SH-SY5Y (cell line): ENCODE data around the gene GRB10.

Experiments
- GATA2 ChIP-seq: IDR thresholded peaks from 2 replicates; pipeline ENCODE4 v1.6.1; 2011; ENCODE audit warnings: mild to moderate bottlenecking, low read depth, low read length
- GATA3 ChIP-seq: IDR thresholded peaks from 2 replicates; pipeline ENCODE4 v1.6.1; 2011; ENCODE audit warnings: low read depth, mild to moderate bottlenecking, low read length, moderate library complexity

Gene GRB10

DNA sequence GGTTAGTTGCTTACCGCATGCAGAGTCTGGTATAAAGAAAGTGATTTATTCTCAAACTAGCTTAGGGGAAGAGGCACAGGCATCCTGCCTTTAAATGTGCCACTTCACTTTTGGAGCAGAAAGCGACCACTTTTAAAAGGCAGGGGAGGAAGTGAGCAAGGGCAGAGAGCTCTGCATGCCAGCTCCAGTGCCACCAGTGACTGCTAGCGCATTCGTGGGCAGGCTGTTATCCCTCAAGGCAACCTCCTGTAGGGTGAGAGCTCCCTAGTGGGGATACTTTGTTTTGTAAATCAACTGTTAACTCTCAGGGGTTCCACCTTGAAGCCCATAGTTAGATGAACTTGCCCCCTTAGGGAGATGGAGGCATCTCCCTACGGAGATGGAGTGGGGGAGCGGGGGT is 29.4 kb upstream of the GRB10 start:
- TF ChIP-seq GATA3, result no peak
- TF ChIP-seq GATA2, result no peak

DNA sequence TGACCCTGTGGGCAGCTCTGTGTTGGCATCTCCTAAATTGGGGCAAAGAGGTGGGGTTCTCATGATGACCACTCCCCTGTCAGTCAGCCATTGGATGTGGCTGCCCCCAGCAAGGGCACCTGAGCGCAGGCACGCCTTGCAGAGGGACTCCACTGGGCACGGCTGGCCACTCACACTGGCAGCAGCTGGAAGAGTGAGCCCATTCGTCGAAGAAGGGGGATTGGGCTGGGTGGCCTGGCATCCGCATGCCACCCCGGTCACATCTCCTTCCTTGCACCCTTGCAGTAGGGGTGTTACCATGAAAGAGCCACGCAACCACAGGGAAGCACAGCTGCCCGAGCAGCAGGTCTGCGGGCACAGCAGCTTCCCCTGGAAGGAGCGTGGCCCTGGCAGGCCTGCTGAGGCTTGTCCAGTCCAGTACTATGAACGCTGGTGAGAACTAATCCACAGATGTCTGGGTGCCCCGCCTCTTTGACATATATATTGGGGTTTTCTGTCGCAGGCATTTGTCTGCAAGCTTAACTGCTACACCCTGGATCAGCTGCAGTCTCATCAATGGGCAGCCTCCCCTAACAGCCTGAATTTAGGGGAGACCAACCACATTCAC is 25.7 kb upstream of the GRB10 start:
- no peak for TF ChIP-seq GATA2
- TF ChIP-seq GATA3, result no peak

DNA sequence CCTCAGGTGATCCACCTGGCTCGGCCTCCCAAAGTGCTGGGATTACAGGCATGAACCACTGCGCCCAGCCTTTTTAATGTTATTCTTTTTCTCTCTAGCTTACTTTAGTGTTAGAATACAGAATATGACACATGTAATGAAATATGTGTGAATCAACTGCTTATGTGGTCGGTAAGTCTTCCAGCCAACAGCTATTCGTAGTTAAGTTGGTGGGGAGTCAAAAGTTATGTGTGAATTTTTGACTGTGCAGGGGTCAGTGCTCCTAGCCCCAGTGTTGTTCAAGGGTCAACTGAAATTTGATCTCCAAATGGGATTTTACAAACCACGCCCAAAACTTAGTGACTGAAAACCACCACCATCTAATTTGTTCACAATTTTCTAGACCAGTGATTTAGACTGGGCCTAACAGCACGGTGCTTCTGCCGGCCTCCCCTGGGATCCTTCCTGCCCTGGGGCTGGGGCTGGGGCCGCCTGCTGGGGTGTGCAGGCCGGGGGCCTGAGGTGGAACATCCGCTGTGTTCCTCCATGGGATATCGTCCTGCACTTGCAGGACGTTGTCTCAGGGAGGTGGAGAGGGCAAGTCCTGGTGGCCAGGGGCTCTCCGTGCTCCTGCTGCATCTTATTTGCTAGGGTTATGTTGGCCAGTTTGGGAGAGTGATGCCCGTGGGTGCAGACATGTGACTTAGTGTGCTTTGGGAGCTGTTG is 24.5 kb upstream of the GRB10 start:
- TF ChIP-seq GATA2 (no peak), GATA3 (no peak)

DNA sequence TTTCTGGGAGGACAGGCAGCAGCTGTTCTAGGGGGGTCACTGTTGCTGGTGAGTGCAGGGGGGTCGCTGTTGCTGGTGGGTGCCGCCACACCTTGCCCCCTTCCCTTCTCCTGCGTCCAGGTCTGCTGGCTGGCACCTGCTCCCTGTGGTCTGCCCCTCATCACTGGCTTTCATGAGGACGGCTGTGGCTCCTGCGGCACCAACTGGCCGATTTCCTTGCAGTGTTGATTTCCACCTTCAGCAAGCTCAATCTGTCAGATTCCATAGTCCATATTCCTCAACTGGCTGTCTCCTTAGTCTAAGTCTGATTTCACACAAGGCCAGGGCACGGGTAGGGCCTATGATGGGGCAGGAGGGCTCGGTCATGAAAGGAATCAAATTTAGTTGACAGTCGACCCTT is 23.4 kb upstream of the GRB10 start:
- TF ChIP-seq GATA3 (no peak), GATA2 (no peak)

- TF ChIP-seq GATA2 (no peak), GATA3 (no peak)
Measured at GRCh38 chr7:50805447-50806125, 22.9 kb upstream of the GRB10 start.

DNA sequence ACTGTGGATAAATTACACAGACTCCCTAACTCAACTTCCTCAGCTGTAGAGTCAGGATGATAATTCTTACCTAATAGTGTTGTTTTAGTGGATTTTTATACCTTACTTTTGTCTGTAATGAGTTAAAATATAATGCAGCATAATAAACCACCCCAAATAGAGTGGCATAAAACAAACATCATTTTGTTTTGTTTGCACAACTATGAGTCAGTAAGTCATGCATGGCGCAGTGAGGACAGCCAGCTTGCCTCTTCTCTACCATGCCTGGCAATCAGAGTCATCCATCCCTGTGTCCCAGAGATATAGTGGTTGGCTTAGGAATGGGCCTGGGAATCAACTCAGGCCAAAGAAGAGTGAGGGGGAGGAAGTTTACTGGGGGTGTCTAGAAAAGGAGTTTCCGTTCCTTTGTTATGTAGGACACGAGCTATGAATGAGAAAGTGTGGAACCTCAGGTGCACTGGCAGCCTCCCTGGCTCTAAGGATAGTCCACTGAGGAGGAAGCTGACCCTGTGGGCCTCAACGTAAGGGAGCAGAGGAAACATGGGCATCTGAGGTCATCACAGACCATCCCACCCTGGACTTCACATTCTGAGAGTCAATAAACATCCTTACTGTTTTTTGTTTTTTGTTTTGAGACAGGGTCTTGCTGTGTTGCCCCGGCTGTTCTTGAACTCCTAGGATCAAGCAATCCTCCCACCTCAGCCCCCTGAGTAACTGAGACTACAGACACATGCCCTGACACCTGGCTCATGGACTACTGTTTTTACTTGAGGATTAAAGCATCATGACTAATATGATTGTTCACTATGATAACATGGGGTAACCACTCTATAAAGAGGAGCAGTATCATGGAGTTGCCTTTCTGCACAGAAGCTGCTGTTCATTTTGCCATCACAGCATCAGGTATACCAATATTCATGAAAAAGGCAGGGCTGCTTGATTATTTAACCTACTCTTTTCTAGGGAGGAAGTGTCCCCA is 21.0 kb upstream of the GRB10 start:
- TF ChIP-seq GATA2, result no peak
- TF ChIP-seq GATA3, result no peak

- no peak for TF ChIP-seq GATA2
- no peak for TF ChIP-seq GATA3
Measured at GRCh38 chr7:50801907-50802306, 19.2 kb upstream of the GRB10 start.

DNA sequence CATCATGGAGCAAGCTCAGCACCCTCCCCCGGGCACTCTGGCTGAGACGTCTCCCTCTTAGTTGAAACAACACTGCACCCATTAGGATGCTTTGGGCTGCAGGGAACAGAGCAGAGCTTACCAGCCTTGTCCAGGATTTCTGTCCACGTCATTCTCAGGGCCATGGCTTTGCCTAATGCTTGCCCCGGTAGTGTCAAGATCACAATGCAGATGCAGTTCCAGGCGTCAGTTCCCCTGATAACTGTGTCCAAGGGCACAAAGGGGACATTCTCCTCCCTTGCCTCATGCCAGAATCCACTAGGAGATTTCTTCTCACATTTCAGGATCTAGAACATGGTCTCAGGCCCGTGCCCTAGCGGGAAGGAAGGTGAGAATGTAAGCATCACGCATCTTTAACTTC is 17.2 kb upstream of the GRB10 start:
- TF ChIP-seq GATA2 (no peak), GATA3 (no peak)

DNA sequence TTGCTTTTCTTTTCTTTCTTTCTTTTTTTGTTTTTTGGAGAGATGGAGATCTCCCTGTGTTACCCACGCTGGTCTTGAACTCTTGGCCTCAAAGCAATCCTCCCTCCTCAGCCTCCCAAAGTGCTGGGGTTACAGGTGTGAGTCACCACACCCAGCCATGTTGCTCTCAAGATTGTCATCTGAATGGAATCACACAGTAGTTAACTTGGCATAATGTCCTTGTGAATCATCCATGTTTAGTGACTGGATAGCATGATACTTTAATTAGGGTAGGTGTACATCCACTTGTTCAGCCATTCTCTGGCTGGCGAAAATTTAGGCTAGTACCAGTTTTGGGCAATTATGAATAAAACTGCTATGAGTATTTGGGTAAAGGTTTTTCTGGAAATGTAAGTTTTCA is 15.4 kb upstream of the GRB10 start:
- TF ChIP-seq GATA3 (no peak), GATA2 (no peak)

DNA sequence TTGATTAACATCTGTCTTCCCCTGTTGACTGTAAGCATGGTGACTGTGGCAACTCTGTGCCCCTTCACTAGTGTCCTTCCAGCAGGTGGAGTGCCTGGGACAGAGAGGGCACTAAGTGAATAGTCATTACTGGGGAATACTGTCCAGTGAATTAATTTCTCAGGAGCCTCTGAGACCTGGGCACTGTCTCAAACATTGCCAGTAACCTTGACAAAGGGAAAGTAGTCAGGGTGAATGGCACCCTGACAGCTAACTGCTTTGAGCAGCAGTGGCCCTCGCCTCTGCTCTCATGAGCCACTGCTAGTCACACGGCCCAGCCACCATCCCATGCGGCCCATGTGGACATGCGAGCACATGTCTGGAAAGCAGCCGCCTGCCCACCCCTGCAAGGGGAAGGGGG is 13.1 kb upstream of the GRB10 start:
- TF ChIP-seq GATA2 (no peak), GATA3 (no peak)

DNA sequence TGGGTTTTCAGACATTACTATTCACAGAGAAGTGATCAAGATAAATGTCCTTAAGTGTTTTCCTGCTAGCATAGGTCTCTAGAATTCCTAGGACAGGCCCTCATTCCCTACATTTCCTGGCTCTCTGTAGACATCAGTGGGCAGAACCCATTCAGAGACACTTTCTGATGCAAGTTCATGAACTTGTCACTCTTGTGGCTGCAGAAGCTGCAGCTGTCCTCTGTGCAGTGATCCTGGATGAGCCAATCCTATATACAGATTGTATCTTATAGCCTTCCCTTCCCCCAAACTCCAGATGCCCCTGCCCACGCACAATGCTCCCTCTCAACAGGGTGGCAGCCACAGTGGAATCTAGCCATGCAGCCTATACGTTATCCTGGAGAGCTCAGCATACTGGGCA is 12.6 kb upstream of the GRB10 start:
- TF ChIP-seq GATA2 (no peak), GATA3 (no peak)

DNA sequence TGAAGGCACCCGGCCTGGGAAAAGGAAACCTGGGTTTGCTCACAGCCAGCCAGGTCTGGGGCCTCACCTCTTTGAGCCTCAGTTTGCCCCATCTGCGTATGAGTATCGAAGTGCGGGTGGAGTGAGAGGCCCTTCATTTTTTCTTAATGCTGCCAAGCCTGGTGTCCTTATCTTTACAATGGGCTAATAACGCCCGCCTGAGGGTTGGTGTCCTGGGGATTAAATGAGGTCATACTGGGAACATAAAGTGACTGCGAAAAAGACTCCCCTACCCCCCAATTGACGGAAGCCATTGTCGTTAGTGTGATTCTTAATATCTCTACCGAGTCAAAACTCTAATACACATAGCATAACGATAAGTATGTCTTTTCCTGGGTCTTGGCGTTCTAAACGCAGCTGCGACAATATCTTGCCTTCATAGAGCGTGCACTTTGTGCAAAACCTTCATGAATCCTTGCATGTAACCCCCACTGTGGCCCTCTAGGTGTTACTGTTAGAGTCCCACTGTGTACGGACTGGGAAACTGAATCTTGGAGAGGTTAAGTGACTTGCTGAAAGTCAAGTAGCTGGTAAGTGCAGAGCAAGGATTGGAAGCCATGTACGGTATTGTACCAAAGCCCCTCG is 11.4 kb upstream of the GRB10 start:
- TF ChIP-seq GATA3 (no peak), GATA2 (no peak)

- TF ChIP-seq GATA3 (no peak), GATA2 (no peak)
Measured at GRCh38 chr7:50793120-50793946, 10.6 kb upstream of the GRB10 start.
